ENCODE data around the gene TMEM74B. TPM values are rescaled to one million over a fixed set of nuclear protein-coding genes. Genes with fewer than 3 reads are reported as not detected.
"Not testable (repeated sequence)": the region's sequence is repeated elsewhere in the genome, so short reads cannot be mapped to it uniquely, and the experiment has no call there.

TMEM74B gene
- total and polyA plus RNA-seq, 7 experiments from 2014 or later: 0.18 to 0.60 (median 0.31) TPM; not detected in 3

GRCh38 chr20:1155342-1155741, 29.4 kb downstream of the TMEM74B start:
- Histone ChIP-seq H3K36me3 (ENCODE audit: control insufficient read depth in 2 of 3, insufficient read depth in 3 of 3, low read length in 3 of 3) (peaks cover 0 to 46% (median 4%) of the 10 kb centered on the region in 3 experiments), H3K4me1 (ENCODE audit: control insufficient read depth in 2 of 2, insufficient read depth in 2 of 2, low read length in 2 of 2) (no peaks in the 10 kb centered on the region), H3K4me3 (ENCODE audit: low read length) (no peak overlapping the region), H3K9me3 (ENCODE audit: control insufficient read depth in 2 of 3, low read length in 3 of 3) (no peaks in the 10 kb centered on the region), H3K27me3 (ENCODE audit: control insufficient read depth in 2 of 2, insufficient read depth in 2 of 2, low read length in 2 of 2) (no peaks in the 10 kb centered on the region), H3K27ac (ENCODE audit: low read depth, low read length) (no peak overlapping the region)
- Mint-ChIP-seq H3K27ac (no peak overlapping the region), H3K9me3 (peaks cover 0 to 18% (median 3%) of the 10 kb centered on the region in 11 donors), H3K4me1 (peaks cover 3 to 24% (median 14%) of the 10 kb centered on the region in 7 donors), H3K36me3 (peaks cover 37 to 79% (median 67%) of the 10 kb centered on the region in 5 donors), H3K27me3 (no peaks in the 10 kb centered on the region), H3K4me3 (no peak overlapping the region)
- no peak for DNase-seq
- ChIA-PET POLR2A (no interaction called here), CTCF (no interaction called here)
- intact Hi-C loops (cut with micrococcal nuclease): no loop called here
- ATAC-seq: no peak

GRCh38 chr20:1154691-1155090, 30.1 kb downstream of the TMEM74B start:
- Mint-ChIP-seq H3K9me3 (peaks cover 0 to 18% (median 3%) of the 10 kb centered on the region in 11 donors), H3K27me3 (no peaks in the 10 kb centered on the region), H3K4me3 (no peak overlapping the region), H3K27ac (no peak overlapping the region), H3K4me1 (peaks cover 3 to 24% (median 14%) of the 10 kb centered on the region in 7 donors), H3K36me3 (peaks cover 37 to 73% (median 67%) of the 10 kb centered on the region in 5 donors)
- intact Hi-C loops (cut with micrococcal nuclease): no loop called here
- H3K4me3 ChIP-seq (ENCODE audit: low read length): no peak overlapping the region
- ChIA-PET CTCF (no interaction called here), POLR2A (no interaction called here)
- H3K27me3 ChIP-seq (ENCODE audit: control insufficient read depth in 2 of 2, insufficient read depth in 2 of 2, low read length in 2 of 2): no peaks in the 10 kb centered on the region
- no peak for DNase-seq
- no peaks in the 10 kb centered on the region for H3K9me3 ChIP-seq (ENCODE audit: control insufficient read depth in 2 of 3, low read length in 3 of 3)
- H3K4me1 ChIP-seq (ENCODE audit: control insufficient read depth in 2 of 2, insufficient read depth in 2 of 2, low read length in 2 of 2): no peaks in the 10 kb centered on the region
- no peak for ATAC-seq
- peaks cover 0 to 45% (median 4%) of the 10 kb centered on the region in 3 experiments for H3K36me3 ChIP-seq (ENCODE audit: control insufficient read depth in 2 of 3, insufficient read depth in 3 of 3, low read length in 3 of 3)
- H3K27ac ChIP-seq (ENCODE audit: low read depth, low read length): no peak overlapping the region

- Mint-ChIP-seq H3K27ac (no peak overlapping the region), H3K27me3 (no peaks in the 10 kb centered on the region), H3K9me3 (peaks cover 0 to 18% (median 3%) of the 10 kb centered on the region in 11 donors), H3K36me3 (peaks cover 37 to 72% (median 67%) of the 10 kb centered on the region in 5 donors), H3K4me3 (no peak overlapping the region), H3K4me1 (peaks cover 3 to 24% (median 14%) of the 10 kb centered on the region in 7 donors)
- CTCF ChIA-PET: no interaction called here
- POLR2A ChIA-PET: no interaction called here
- Histone ChIP-seq H3K27me3 (ENCODE audit: control insufficient read depth in 2 of 2, insufficient read depth in 2 of 2, low read length in 2 of 2) (no peaks in the 10 kb centered on the region), H3K4me1 (ENCODE audit: control insufficient read depth in 2 of 2, insufficient read depth in 2 of 2, low read length in 2 of 2) (no peaks in the 10 kb centered on the region), H3K36me3 (ENCODE audit: control insufficient read depth in 2 of 3, insufficient read depth in 3 of 3, low read length in 3 of 3) (peaks cover 0 to 45% (median 4%) of the 10 kb centered on the region in 3 experiments), H3K9me3 (ENCODE audit: control insufficient read depth in 2 of 3, low read length in 3 of 3) (no peaks in the 10 kb centered on the region), H3K4me3 (ENCODE audit: low read length) (no peak overlapping the region), H3K27ac (ENCODE audit: low read depth, low read length) (no peak overlapping the region)
- intact Hi-C loops (cut with micrococcal nuclease): no loop called here
- DNase-seq (no peak), ATAC-seq (no peak)
Observed at GRCh38 chr20:1154226-1154625, 30.6 kb downstream of the TMEM74B start.

- ChIA-PET CTCF (interaction anchor here (1.2 kb wide), 1 partner anchor 62 kb away, joined by 6 read pairs; no protein-coding TSS in a partner anchor), POLR2A (no interaction called here)
- ATAC-seq (no peak), DNase-seq (no peak)
- peaks cover 43 to 76% (median 67%) of the 10 kb centered on the region in 5 donors for H3K36me3 Mint-ChIP-seq
- H3K4me3 Mint-ChIP-seq: no peak overlapping the region
- H3K9me3 Mint-ChIP-seq: peaks cover 0 to 14% (median 2%) of the 10 kb centered on the region in 11 donors
- H3K27ac Mint-ChIP-seq: peak overlapping the region in 1 of 9 donors; percentile 20
- Histone ChIP-seq H3K4me3 (ENCODE audit: low read length) (no peak overlapping the region), H3K36me3 (ENCODE audit: control insufficient read depth in 2 of 3, insufficient read depth in 3 of 3, low read length in 3 of 3) (peaks cover 0 to 61% (median 17%) of the 10 kb centered on the region in 3 experiments), H3K27me3 (ENCODE audit: control insufficient read depth in 2 of 2, insufficient read depth in 2 of 2, low read length in 2 of 2) (no peaks in the 10 kb centered on the region), H3K9me3 (ENCODE audit: control insufficient read depth in 2 of 3, low read length in 3 of 3) (no peaks in the 10 kb centered on the region), H3K4me1 (ENCODE audit: control insufficient read depth in 2 of 2, insufficient read depth in 2 of 2, low read length in 2 of 2) (no peaks in the 10 kb centered on the region), H3K27ac (ENCODE audit: low read depth, low read length) (no peak overlapping the region)
- intact Hi-C loops (cut with micrococcal nuclease): no loop called here
- H3K4me1 Mint-ChIP-seq: peaks cover 7 to 35% (median 22%) of the 10 kb centered on the region in 7 donors
- H3K27me3 Mint-ChIP-seq: no peaks in the 10 kb centered on the region
Observed at GRCh38 chr20:1150968-1151367, 33.8 kb downstream of the TMEM74B start.

GRCh38 chr20:1150218-1150617, 34.6 kb downstream of the TMEM74B start:
- Mint-ChIP-seq H3K27me3 (no peaks in the 10 kb centered on the region), H3K4me1 (peaks cover 12 to 39% (median 26%) of the 10 kb centered on the region in 7 donors), H3K9me3 (peaks cover 0 to 7% (median 0%) of the 10 kb centered on the region in 11 donors), H3K36me3 (peaks cover 38 to 76% (median 59%) of the 10 kb centered on the region in 5 donors), H3K4me3 (no peak overlapping the region), H3K27ac (no peak overlapping the region)
- ATAC-seq (peak; percentile 29), DNase-seq (no peak)
- H3K36me3 ChIP-seq (ENCODE audit: control insufficient read depth in 2 of 3, insufficient read depth in 3 of 3, low read length in 3 of 3): peaks cover 0 to 63% (median 14%) of the 10 kb centered on the region in 3 experiments
- no peak overlapping the region for H3K4me3 ChIP-seq (ENCODE audit: low read length)
- no peaks in the 10 kb centered on the region for H3K4me1 ChIP-seq (ENCODE audit: control insufficient read depth in 2 of 2, insufficient read depth in 2 of 2, low read length in 2 of 2)
- CTCF ChIA-PET: interaction anchor here (0.9 to 1.2 kb wide), 2 partner anchors 63 to 298 kb away, joined by 3 to 6 read pairs; no protein-coding TSS in a partner anchor
- H3K27ac ChIP-seq (ENCODE audit: low read depth, low read length): no peak overlapping the region
- no peaks in the 10 kb centered on the region for H3K27me3 ChIP-seq (ENCODE audit: control insufficient read depth in 2 of 2, insufficient read depth in 2 of 2, low read length in 2 of 2)
- intact Hi-C loops (cut with micrococcal nuclease): no loop called here
- POLR2A ChIA-PET: no interaction called here
- H3K9me3 ChIP-seq (ENCODE audit: control insufficient read depth in 2 of 3, low read length in 3 of 3): no peaks in the 10 kb centered on the region

GRCh38 chr20:1149812-1150211, 35.0 kb downstream of the TMEM74B start:
- H3K9me3 ChIP-seq (ENCODE audit: control insufficient read depth in 2 of 3, low read length in 3 of 3); H3K27me3 Mint-ChIP-seq; H3K27me3 ChIP-seq (ENCODE audit: control insufficient read depth in 2 of 2, insufficient read depth in 2 of 2, low read length in 2 of 2); H3K27ac ChIP-seq (ENCODE audit: low read depth, low read length); H3K27ac Mint-ChIP-seq; H3K9me3 Mint-ChIP-seq; POLR2A ChIA-PET; DNase-seq; H3K4me1 ChIP-seq (ENCODE audit: control insufficient read depth in 2 of 2, insufficient read depth in 2 of 2, low read length in 2 of 2); H3K4me3 ChIP-seq (ENCODE audit: low read length); H3K4me3 Mint-ChIP-seq; intact Hi-C loops (cut with micrococcal nuclease); ATAC-seq: not testable (repeated sequence)
- H3K36me3 Mint-ChIP-seq: peaks cover 34 to 73% (median 55%) of the 10 kb centered on the region in 5 donors
- peaks cover 0 to 62% (median 13%) of the 10 kb centered on the region in 3 experiments for H3K36me3 ChIP-seq (ENCODE audit: control insufficient read depth in 2 of 3, insufficient read depth in 3 of 3, low read length in 3 of 3)
- peaks cover 13 to 41% (median 27%) of the 10 kb centered on the region in 7 donors for H3K4me1 Mint-ChIP-seq
- CTCF ChIA-PET: interaction anchor here (0.9 kb wide), 1 partner anchor 299 kb away, joined by 3 read pairs; no protein-coding TSS in a partner anchor

- peaks cover 0 to 3% (median 0%) of the 10 kb centered on the region in 11 donors for H3K9me3 Mint-ChIP-seq
- Histone ChIP-seq H3K27ac (ENCODE audit: low read depth, low read length) (no peak overlapping the region), H3K27me3 (ENCODE audit: control insufficient read depth in 2 of 2, insufficient read depth in 2 of 2, low read length in 2 of 2) (no peaks in the 10 kb centered on the region), H3K36me3 (ENCODE audit: control insufficient read depth in 2 of 3, insufficient read depth in 3 of 3, low read length in 3 of 3) (peaks cover 4 to 41% (median 13%) of the 10 kb centered on the region in 3 experiments), H3K9me3 (ENCODE audit: control insufficient read depth in 2 of 3, low read length in 3 of 3) (no peaks in the 10 kb centered on the region), H3K4me3 (ENCODE audit: low read length) (no peak overlapping the region), H3K4me1 (ENCODE audit: control insufficient read depth in 2 of 2, insufficient read depth in 2 of 2, low read length in 2 of 2) (no peaks in the 10 kb centered on the region)
- intact Hi-C loops (cut with micrococcal nuclease): no loop called here
- no peak overlapping the region for H3K27ac Mint-ChIP-seq
- no peak overlapping the region for H3K4me3 Mint-ChIP-seq
- ChIA-PET CTCF (no interaction called here), POLR2A (no interaction called here)
- H3K4me1 Mint-ChIP-seq: peaks cover 8 to 44% (median 22%) of the 10 kb centered on the region in 7 donors
- ATAC-seq (no peak), DNase-seq (no peak)
- peaks cover 15 to 66% (median 45%) of the 10 kb centered on the region in 5 donors for H3K36me3 Mint-ChIP-seq
- no peaks in the 10 kb centered on the region for H3K27me3 Mint-ChIP-seq
Observed at GRCh38 chr20:1146957-1147356, 37.8 kb downstream of the TMEM74B start.

Measured in naive thymus-derived CD4-positive, alpha-beta T cell (primary cell).